22Rv1 (cell line): ENCODE results near the gene MAGEB16.

Experiments used
- H3K27ac ChIP-seq: fragments of 450-650 bp; 2 replicates; pipeline ENCODE4 v1.5.1; 2017
- ZFX ChIP-seq: fragments of 450-650 bp; IDR thresholded peaks from 2 replicates; pipeline ENCODE4 v1.6.1; 2017; ENCODE audit warnings: antibody characterized with exemption, borderline replicate concordance
- TF ChIP-seq, protein P1 (sequence below): fragments of 450-650 bp; IDR thresholded peaks from 2 replicates; pipeline ENCODE4 v1.5.1; 2017; ENCODE audit warnings: mild to moderate bottlenecking

The MAGEB16 gene

DNA sequence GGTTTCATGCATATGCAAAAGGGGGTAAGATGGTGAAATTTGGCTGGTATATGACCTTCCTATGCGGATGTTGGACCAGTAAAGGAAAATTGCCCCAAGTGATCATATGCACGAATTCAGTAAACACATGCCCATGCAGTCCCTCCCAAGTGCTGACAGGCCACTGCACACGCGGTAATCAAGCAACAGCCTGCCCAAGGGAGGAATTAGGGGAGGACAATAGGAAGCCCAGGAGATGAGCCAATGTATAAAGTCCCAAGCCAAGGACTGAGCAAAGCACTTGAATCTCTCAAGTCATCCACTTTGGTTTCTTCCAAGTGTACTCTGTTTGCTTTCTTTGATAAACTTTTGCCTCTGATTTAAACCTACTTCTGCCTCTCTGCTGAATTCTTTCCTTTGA, 21.1 kb downstream of the MAGEB16 start:
- no peak overlapping the region for H3K27ac ChIP-seq
- no peak for TF ChIP-seq ZFX
- TF ChIP-seq, protein P1, sequence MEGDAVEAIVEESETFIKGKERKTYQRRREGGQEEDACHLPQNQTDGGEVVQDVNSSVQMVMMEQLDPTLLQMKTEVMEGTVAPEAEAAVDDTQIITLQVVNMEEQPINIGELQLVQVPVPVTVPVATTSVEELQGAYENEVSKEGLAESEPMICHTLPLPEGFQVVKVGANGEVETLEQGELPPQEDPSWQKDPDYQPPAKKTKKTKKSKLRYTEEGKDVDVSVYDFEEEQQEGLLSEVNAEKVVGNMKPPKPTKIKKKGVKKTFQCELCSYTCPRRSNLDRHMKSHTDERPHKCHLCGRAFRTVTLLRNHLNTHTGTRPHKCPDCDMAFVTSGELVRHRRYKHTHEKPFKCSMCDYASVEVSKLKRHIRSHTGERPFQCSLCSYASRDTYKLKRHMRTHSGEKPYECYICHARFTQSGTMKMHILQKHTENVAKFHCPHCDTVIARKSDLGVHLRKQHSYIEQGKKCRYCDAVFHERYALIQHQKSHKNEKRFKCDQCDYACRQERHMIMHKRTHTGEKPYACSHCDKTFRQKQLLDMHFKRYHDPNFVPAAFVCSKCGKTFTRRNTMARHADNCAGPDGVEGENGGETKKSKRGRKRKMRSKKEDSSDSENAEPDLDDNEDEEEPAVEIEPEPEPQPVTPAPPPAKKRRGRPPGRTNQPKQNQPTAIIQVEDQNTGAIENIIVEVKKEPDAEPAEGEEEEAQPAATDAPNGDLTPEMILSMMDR: no peak

DNA sequence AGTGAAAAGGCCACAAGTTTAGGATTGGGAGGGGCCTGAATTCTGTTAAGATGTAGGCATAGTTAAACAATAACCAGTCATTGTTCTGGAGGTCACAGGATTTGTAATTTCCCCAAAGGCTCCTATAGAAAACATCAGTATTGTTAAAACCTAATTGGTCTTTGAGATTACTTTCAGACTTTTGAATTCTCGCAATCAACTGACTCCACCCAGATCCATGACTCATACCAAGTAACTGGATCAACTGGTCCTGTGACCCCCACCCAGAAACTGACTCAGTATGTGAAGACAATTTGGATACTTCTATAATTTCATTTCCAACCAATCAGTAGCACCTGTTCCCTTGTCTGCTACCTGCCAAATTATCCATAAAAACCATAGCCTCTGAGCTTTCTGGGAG, 28.4 kb downstream of the MAGEB16 start:
- H3K27ac ChIP-seq: no peak overlapping the region
- TF ChIP-seq, protein P1: no peak
- no peak for TF ChIP-seq ZFX

DNA sequence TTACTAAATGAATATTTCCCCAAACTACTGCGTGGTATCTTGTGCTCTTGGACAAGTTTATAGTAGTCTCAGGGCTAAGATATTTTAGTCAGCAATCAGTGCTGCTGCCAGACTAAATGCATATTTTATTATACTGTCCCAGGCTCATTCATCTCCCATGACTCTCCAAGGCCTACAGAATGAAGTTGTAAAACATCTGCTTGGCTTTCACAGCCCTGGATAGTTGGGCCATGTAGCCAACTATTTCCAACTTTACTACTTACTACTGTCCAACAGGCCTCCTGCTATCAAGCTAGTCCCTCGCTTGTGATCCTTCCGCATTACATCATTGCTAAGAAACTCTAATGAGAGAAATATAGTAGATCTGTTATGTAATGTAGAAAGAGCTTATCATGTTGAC, 31.4 kb downstream of the MAGEB16 start:
- no peak for TF ChIP-seq ZFX
- TF ChIP-seq, protein P1: no peak
- no peak overlapping the region for H3K27ac ChIP-seq

DNA sequence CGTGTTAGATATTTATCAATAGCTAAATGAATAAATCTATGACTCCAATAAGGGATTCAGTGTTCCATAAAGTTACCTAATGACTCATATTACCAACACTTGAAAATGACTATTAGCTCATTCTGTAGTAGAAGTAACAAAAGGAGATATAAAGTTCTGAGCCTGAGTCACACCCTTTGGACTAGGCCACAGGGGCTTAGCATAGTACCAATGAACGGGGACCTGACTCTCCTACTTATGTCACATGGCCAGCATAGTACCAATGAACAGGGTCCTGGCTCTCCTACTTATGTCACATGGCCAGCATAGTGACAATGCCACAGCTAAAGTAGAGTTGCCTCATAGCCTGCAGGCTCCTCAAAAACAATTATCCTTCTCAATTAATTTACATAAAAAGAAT, 43.7 kb downstream of the MAGEB16 start:
- H3K27ac ChIP-seq: no peak overlapping the region
- TF ChIP-seq ZFX: no peak
- TF ChIP-seq, protein P1: no peak

DNA sequence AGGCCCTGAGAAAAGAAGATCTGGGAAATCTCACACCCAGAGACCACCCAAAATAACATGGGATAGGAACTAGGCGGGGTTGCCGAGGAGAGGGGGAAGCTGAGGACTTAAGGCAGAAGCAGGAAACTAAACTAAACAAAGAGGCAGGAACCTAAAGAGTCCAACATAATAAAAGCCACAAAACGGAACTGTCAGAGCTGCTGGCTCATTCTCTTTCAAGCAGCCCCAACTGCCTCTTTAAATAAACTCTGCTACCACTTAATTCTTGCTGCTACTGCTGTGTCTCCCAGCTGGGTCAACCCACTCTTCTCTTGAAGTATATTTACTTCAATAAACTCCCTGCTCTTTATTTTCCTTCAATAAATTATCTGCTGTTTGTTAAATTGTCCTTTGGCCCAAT, 44.5 kb downstream of the MAGEB16 start:
- no peak overlapping the region for H3K27ac ChIP-seq
- no peak for TF ChIP-seq ZFX
- TF ChIP-seq, protein P1: no peak

DNA sequence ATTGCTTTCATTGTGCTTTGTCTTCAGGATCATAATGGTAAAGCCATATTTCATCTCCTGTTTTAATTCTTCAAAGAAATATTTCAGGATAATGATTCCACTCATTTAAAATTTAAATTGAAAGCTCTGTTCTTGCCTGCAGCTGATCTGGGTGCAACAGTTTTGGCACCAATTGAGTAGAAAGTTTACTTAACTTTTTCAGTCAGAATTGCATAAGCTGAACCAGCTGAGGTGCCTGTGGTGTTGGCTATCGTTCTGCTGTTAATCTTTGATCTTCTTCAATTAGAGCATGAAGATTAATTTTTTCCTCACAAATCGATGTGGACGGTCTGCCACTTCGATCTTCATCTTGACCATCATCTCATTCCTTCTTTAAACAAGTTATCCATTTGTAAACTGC, 49.6 kb downstream of the MAGEB16 start:
- H3K27ac ChIP-seq: no peak overlapping the region
- TF ChIP-seq, protein P1: no peak
- no peak for TF ChIP-seq ZFX
